OCI-LY3 (cell line): ENCODE data around the gene IPCEF1.

Experiments used
- EZH2phosphoT487 ChIP-seq: fragments of 200-600 bp; shearing (Covaris generic); IDR thresholded peaks from 2 replicates; pipeline ENCODE4 v1.6.1; 2018; ENCODE audit warnings: antibody characterized with exemption, mixed run types, low read depth
- TF ChIP-seq, protein P1 (sequence below): fragments of 200-600, 300-600 bp; sonication (generic); IDR thresholded peaks from 2 replicates; pipeline ENCODE4 v1.5.1; 2014; ENCODE audit warnings: antibody characterized with exemption, low read length, low read depth

DNA sequence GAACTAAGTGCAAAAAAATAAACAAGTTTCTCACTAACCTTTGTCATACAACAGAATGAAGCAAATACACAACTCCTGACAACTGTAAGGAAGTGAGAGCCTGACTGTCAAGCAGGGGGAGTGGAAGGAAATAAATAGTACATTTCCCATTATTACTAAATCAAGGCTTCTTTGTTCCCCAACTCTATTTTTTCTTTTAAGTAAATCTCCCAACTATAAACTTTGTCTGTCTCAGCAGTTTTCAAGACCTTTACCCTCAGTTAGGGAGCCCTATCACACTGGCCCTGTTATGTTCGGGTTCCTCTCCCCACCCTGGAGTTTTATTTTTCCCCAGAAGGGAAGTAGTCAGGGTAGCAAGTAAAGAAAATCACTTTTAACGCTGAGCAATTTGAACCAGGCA, 24.1 kb upstream of the IPCEF1 start:
- TF ChIP-seq, protein P1, sequence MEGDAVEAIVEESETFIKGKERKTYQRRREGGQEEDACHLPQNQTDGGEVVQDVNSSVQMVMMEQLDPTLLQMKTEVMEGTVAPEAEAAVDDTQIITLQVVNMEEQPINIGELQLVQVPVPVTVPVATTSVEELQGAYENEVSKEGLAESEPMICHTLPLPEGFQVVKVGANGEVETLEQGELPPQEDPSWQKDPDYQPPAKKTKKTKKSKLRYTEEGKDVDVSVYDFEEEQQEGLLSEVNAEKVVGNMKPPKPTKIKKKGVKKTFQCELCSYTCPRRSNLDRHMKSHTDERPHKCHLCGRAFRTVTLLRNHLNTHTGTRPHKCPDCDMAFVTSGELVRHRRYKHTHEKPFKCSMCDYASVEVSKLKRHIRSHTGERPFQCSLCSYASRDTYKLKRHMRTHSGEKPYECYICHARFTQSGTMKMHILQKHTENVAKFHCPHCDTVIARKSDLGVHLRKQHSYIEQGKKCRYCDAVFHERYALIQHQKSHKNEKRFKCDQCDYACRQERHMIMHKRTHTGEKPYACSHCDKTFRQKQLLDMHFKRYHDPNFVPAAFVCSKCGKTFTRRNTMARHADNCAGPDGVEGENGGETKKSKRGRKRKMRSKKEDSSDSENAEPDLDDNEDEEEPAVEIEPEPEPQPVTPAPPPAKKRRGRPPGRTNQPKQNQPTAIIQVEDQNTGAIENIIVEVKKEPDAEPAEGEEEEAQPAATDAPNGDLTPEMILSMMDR: no peak
- no peak for TF ChIP-seq EZH2phosphoT487
